PC-9 (cell line): Measurements from ENCODE around the gene ELFN1. TPM values are rescaled to one million over a fixed set of nuclear protein-coding genes. Genes with fewer than 3 reads are reported as not detected.

Source experiments
- BruUV-seq: library from RNA; stranded (reverse); fragments of 400-500 nt; replicated peaks from 2 replicates; lab custom pipeline; 2021; lab: Mats Ljungman, UMichigan
- CTCF ChIA-PET: fragments of 300-600 bp; sonication (Branson Sonifier 250); formaldehyde crosslinking; loops from one replicate; lab custom pipeline; 2022; ENCODE audit warnings: antibody characterized with exemption; lab: Charles Lee
- POLR2A ChIA-PET: fragments of 300-600 bp; sonication (Branson Sonifier 250); formaldehyde crosslinking; loops from one replicate; lab custom pipeline; 2022; ENCODE audit warnings: antibody characterized with exemption; ENCODE audit not compliant: unreplicated experiment; lab: Charles Lee
- DNase-seq, 2 experiments: peaks; one replicate each; pipeline versions ENCODE4 v3.0.0 to v3.0.0-alpha.2; 2015 to 2022; ENCODE audit warnings: mixed read lengths in 1 of 2
- H2AFZ ChIP-seq: fragments of 200-600 bp; sonication (generic); 2 replicates; pipeline ENCODE4 v1.8.1; 2017; ENCODE audit warnings: antibody characterized with exemption
- H3F3A ChIP-seq: fragments of 200-600 bp; sonication (generic); 2 replicates; pipeline ENCODE4 v1.8.1; 2017; ENCODE audit warnings: antibody characterized with exemption, mild to moderate bottlenecking, low read depth; ENCODE audit not compliant: insufficient read depth
- H3K27ac ChIP-seq: fragments of 200-600 bp; sonication (generic); 2 replicates; pipeline ENCODE4 v1.6.1; 2016; ENCODE audit warnings: mixed run types
- H3K27me3 ChIP-seq: fragments of 200-600 bp; sonication (generic); 2 replicates; pipeline ENCODE4 v1.6.1; 2016; ENCODE audit warnings: low read depth, mixed run types; ENCODE audit not compliant: insufficient read depth
- H3K36me3 ChIP-seq: fragments of 200-600 bp; sonication (generic); 2 replicates; pipeline ENCODE4 v1.6.1; 2016; ENCODE audit warnings: low read depth, mixed run types
- H3K4me1 ChIP-seq: fragments of 200-600 bp; sonication (generic); replicated peaks from 2 replicates; pipeline ENCODE4 v1.6.1; 2016; ENCODE audit warnings: mixed run types; ENCODE audit not compliant: insufficient read depth
- H3K4me2 ChIP-seq: fragments of 200-600 bp; sonication (generic); 2 replicates; pipeline ENCODE4 v1.6.1; 2017; ENCODE audit warnings: mixed run types
- H3K4me3 ChIP-seq: fragments of 200-600 bp; sonication (generic); 2 replicates; pipeline ENCODE4 v1.6.1; 2016; ENCODE audit warnings: mixed run types
- H3K79me2 ChIP-seq: fragments of 200-600 bp; sonication (generic); 2 replicates; pipeline ENCODE4 v1.6.1; 2017; ENCODE audit warnings: low read depth, mixed run types
- H3K9me2 ChIP-seq: fragments of 200-600 bp; sonication (generic); 2 replicates; pipeline ENCODE4 v1.8.1; 2017; ENCODE audit warnings: mild to moderate bottlenecking; ENCODE audit not compliant: insufficient read depth
- H3K9me3 ChIP-seq: fragments of 200-600 bp; sonication (generic); 2 replicates; pipeline ENCODE4 v1.8.1; 2016; ENCODE audit warnings: low read depth; ENCODE audit not compliant: insufficient read depth
- H4K20me1 ChIP-seq: fragments of 200-600 bp; sonication (generic); 2 replicates; pipeline ENCODE4 v1.8.1; 2017; ENCODE audit not compliant: insufficient read depth
- CTCF ChIP-seq: fragments of 200-600 bp; sonication (generic); conservative IDR thresholded peaks from 2 replicates; pipeline ENCODE4 v1.6.1; 2017; ENCODE audit warnings: mixed run types, antibody characterized with exemption, mild to moderate bottlenecking, moderate library complexity
- EZH2 ChIP-seq: fragments of 200-600 bp; sonication (generic); IDR thresholded peaks from 2 replicates; pipeline ENCODE4 v1.8.0; 2017; ENCODE audit warnings: antibody characterized with exemption, low read depth
- intact Hi-C: fragments of 100-400 bp; cut with micrococcal nuclease; formaldehyde crosslinking; loops from one replicate; pipeline ENCODE4 v1.10.0; 2022; ENCODE audit not compliant: unreplicated experiment
- total RNA-seq: library from RNA; stranded (reverse); gene quantifications from 2 replicates; pipeline ENCODE4 v1.2.3, GENCODE V29; 2021

Gene ELFN1
- total RNA-seq, 1 experiment from 2014 or later, result 0.09 TPM

GRCh38 chr7:1697499-1698125, 27.5 kb downstream of the ELFN1 start:
- Histone ChIP-seq H3K9me2 (no peaks in the 10 kb centered on the region), H3F3A (no peaks in the 10 kb centered on the region), H3K9me3 (no peaks in the 10 kb centered on the region; the same call in 1 of the 2 replicates), H3K4me1 (no peaks in the 10 kb centered on the region), H2AFZ (no peak overlapping the region), H4K20me1 (0 out of 2 replicates have a peak, but pooled peaks cover 4% of the 10 kb centered on the region), H3K79me2 (no peaks in the 10 kb centered on the region), H3K36me3 (no peaks in the 10 kb centered on the region), H3K27ac (no peak overlapping the region), H3K4me3 (no peak overlapping the region), H3K27me3 (peaks cover 96% of the 10 kb centered on the region), H3K4me2 (no peak overlapping the region)
- no peak for DNase-seq
- ChIA-PET POLR2A (no interaction called here), CTCF (no interaction called here)
- no TSS peak for BruUV-seq
- TF ChIP-seq EZH2, result no peak
- no peak for TF ChIP-seq CTCF
- intact Hi-C loops, result no loop called here

GRCh38 chr7:1698201-1698600, 28.1 kb downstream of the ELFN1 start:
- H3K27ac ChIP-seq, result no peak overlapping the region
- H3K4me3 ChIP-seq, result no peak overlapping the region
- no peaks in the 10 kb centered on the region; the same call in 1 of the 2 replicates for H3K9me3 ChIP-seq
- H4K20me1 ChIP-seq, result 0 out of 2 replicates have a peak, but pooled peaks cover 4% of the 10 kb centered on the region
- no peaks in the 10 kb centered on the region for H3K79me2 ChIP-seq
- no peaks in the 10 kb centered on the region for H3K9me2 ChIP-seq
- H3K4me1 ChIP-seq, result no peaks in the 10 kb centered on the region
- no TSS peak for BruUV-seq
- DNase-seq, result no peak
- H2AFZ ChIP-seq, result no peak overlapping the region
- H3K36me3 ChIP-seq, result no peaks in the 10 kb centered on the region
- no peaks in the 10 kb centered on the region for H3F3A ChIP-seq
- ChIA-PET POLR2A (no interaction called here), CTCF (no interaction called here)
- intact Hi-C loops, result no loop called here
- H3K27me3 ChIP-seq, result peaks cover 96% of the 10 kb centered on the region
- TF ChIP-seq CTCF, result no peak
- no peak for TF ChIP-seq EZH2
- no peak overlapping the region for H3K4me2 ChIP-seq

GRCh38 chr7:1698951-1699350, 28.9 kb downstream of the ELFN1 start:
- no peak for DNase-seq
- Histone ChIP-seq H2AFZ (no peak overlapping the region), H4K20me1 (0 out of 2 replicates have a peak, but pooled peaks cover 4% of the 10 kb centered on the region), H3K9me3 (no peaks in the 10 kb centered on the region; the same call in 1 of the 2 replicates), H3K9me2 (no peaks in the 10 kb centered on the region), H3K27me3 (peaks cover 96% of the 10 kb centered on the region), H3K4me1 (no peaks in the 10 kb centered on the region), H3K4me3 (no peak overlapping the region), H3K4me2 (no peak overlapping the region), H3K27ac (no peak overlapping the region), H3F3A (no peaks in the 10 kb centered on the region), H3K36me3 (no peaks in the 10 kb centered on the region), H3K79me2 (no peaks in the 10 kb centered on the region)
- TF ChIP-seq CTCF, result no peak
- no peak for TF ChIP-seq EZH2
- CTCF ChIA-PET, result no interaction called here
- no TSS peak for BruUV-seq
- POLR2A ChIA-PET, result no interaction called here
- intact Hi-C loops, result no loop called here
